HepG2 (cell line): ENCODE data around the gene ANKLE1. TPM values are rescaled to one million over a fixed set of nuclear protein-coding genes. Genes with fewer than 3 reads are reported as not detected.

Source experiments
- KIAA2018 ChIP-seq: sonication (generic); formaldehyde crosslinking; IDR thresholded peaks from 2 replicates; pipeline ENCODE4 v1.5.0; 2020; ENCODE audit warnings: mild to moderate bottlenecking, missing genetic modification reagents, borderline replicate concordance
- KLF11 ChIP-seq: IDR thresholded peaks from 2 replicates; pipeline ENCODE4 v1.6.1; 2016; ENCODE audit warnings: missing compliant biosample characterization
- PPARG ChIP-seq: conservative IDR thresholded peaks from 2 replicates; pipeline ENCODE4 v1.6.1; 2016; ENCODE audit warnings: missing biosample characterization, missing genetic modification reagents
- SIN3B ChIP-seq: fragments of 150-350 bp; IDR thresholded peaks from 2 replicates; pipeline ENCODE4 v1.6.1; 2014; ENCODE audit warnings: low read length
- SMARCE1 ChIP-seq: fragments of 450-650 bp; IDR thresholded peaks from 2 replicates; pipeline ENCODE4 v1.6.1; 2017; ENCODE audit warnings: borderline replicate concordance
- SRSF1 ChIP-seq: fragments of 200-400 bp; formaldehyde crosslinking; optimal IDR thresholded peaks from 2 replicates; pipeline ENCODE3; 2017; ENCODE audit warnings: mild to moderate bottlenecking, low read depth, low read length, moderate library complexity
- ZC3H13 ChIP-seq: sonication (generic); formaldehyde crosslinking; IDR thresholded peaks from 2 replicates; pipeline ENCODE4 v1.8.1; 2023; ENCODE audit warnings: mild to moderate bottlenecking, missing genetic modification reagents, moderate library complexity
- ZNF383 ChIP-seq: sonication (generic); formaldehyde crosslinking; IDR thresholded peaks from 2 replicates; pipeline ENCODE4 v1.4.0; 2020; ENCODE audit warnings: missing genetic modification reagents, mild to moderate bottlenecking, borderline replicate concordance
- ZNF75D ChIP-seq: sonication (generic); formaldehyde crosslinking; IDR thresholded peaks from 2 replicates; pipeline ENCODE4 v1.8.1; 2023; ENCODE audit warnings: missing genetic modification reagents, mild to moderate bottlenecking, borderline replicate concordance
- ZNF761 ChIP-seq: sonication (generic); formaldehyde crosslinking; conservative IDR thresholded peaks from 2 replicates; pipeline ENCODE4 v1.4.0; 2020; ENCODE audit warnings: mild to moderate bottlenecking, missing genetic modification reagents
- polyA plus RNA-seq, 8 experiments: library from polyadenylated mRNA; depleted of rRNA in 3 of 8; stranded (reverse) in 7 of 8; unstranded in 1 of 8; fragments of >200 nt; fragmentation: Illumina TruSeq in 4 of 8; extraction: Trizol in 4 of 8; gene quantifications; 2 replicates each; pipeline versions ENCODE4 v1.2.1 to v1.2.3, GENCODE V29; 2011 to 2016; ENCODE audit warnings: low read depth in 4 of 8, missing spikeins in 1 of 8, mixed read lengths in 1 of 8; ENCODE audit not compliant: insufficient read depth in 1 of 8
- total RNA-seq, 5 experiments: library from RNA; depleted of rRNA; stranded (reverse); fragments of >200 nt; fragmentation: Illumina TruSeq; extraction: Trizol; gene quantifications; 2 replicates each; pipeline ENCODE4 v1.2.3, GENCODE V29; 2016; ENCODE audit warnings: low read depth in 1 of 5
- TF ChIP-seq, protein P1 (sequence below): sonication (generic); formaldehyde crosslinking; IDR thresholded peaks from one replicate; pipeline ENCODE4 v1.5.1; 2020; ENCODE audit warnings: mild to moderate bottlenecking, missing genetic modification reagents; ENCODE audit errors: not compliant biosample characterization

Gene ANKLE1
- total and polyA plus RNA-seq, 2 of the 13 experiments (the other 11 are each of a cell fraction or from before 2014, with no cell fraction given): 0.69 to 1.5 TPM

GRCh38 chr19:17309198-17309964 is 27.7 kb downstream of the ANKLE1 start, which contains the start of gene DDA1 (continued):
- TF ChIP-seq, protein P1, sequence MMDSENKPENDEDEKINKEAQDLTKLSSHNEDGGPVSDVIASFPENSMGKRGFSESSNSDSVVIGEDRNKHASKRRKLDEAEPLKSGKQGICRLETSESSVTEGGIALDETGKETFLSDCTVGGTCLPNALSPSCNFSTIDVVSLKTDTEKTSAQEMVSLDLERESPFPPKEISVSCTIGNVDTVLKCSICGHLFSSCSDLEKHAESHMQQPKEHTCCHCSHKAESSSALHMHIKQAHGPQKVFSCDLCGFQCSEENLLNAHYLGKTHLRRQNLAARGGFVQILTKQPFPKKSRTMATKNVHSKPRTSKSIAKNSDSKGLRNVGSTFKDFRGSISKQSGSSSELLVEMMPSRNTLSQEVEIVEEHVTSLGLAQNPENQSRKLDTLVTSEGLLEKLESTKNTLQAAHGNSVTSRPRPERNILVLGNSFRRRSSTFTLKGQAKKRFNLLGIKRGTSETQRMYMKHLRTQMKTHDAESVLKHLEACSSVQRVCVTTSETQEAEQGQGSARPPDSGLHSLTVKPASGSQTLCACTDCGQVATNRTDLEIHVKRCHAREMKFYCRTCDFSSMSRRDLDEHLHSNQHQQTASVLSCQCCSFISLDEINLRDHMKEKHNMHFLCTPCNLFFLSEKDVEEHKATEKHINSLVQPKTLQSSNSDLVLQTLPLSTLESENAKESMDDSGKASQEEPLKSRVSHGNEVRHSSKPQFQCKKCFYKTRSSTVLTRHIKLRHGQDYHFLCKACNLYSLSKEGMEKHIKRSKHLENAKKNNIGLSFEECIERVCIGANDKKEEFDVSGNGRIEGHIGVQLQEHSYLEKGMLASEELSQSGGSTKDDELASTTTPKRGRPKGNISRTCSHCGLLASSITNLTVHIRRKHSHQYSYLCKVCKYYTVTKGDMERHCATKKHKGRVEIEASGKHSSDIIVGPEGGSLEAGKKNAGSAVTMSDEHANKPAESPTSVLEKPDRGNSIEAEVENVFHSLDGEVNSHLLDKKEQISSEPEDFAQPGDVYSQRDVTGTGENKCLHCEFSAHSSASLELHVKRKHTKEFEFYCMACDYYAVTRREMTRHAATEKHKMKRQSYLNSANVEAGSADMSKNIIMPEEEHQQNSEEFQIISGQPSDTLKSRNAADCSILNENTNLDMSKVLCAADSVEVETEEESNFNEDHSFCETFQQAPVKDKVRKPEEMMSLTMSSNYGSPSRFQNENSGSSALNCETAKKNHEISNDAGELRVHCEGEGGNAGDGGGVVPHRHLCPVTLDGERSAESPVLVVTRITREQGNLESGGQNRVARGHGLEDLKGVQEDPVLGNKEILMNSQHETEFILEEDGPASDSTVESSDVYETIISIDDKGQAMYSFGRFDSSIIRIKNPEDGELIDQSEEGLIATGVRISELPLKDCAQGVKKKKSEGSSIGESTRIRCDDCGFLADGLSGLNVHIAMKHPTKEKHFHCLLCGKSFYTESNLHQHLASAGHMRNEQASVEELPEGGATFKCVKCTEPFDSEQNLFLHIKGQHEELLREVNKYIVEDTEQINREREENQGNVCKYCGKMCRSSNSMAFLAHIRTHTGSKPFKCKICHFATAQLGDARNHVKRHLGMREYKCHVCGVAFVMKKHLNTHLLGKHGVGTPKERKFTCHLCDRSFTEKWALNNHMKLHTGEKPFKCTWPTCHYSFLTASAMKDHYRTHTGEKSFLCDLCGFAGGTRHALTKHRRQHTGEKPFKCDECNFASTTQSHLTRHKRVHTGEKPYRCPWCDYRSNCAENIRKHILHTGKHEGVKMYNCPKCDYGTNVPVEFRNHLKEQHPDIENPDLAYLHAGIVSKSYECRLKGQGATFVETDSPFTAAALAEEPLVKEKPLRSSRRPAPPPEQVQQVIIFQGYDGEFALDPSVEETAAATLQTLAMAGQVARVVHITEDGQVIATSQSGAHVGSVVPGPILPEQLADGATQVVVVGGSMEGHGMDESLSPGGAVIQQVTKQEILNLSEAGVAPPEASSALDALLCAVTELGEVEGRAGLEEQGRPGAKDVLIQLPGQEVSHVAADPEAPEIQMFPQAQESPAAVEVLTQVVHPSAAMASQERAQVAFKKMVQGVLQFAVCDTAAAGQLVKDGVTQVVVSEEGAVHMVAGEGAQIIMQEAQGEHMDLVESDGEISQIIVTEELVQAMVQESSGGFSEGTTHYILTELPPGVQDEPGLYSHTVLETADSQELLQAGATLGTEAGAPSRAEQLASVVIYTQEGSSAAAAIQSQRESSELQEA (CRISPR knock-in tag): no peak
- TF ChIP-seq SIN3B: no peak
- no peak for TF ChIP-seq SMARCE1
- 0 out of 2 replicates have a peak, but pooled peaks have one; percentile 6 for TF ChIP-seq ZNF761
- TF ChIP-seq ZC3H13: no peak
- no peak for TF ChIP-seq KIAA2018 (CRISPR knock-in tag)
- no peak for TF ChIP-seq PPARG (CRISPR knock-in tag)
- TF ChIP-seq ZNF75D (CRISPR knock-in tag): no peak
- no peak for TF ChIP-seq ZNF383 (CRISPR knock-in tag)
- TF ChIP-seq SRSF1: peak; percentile 62
- peak; percentile 59; the same call in 1 of the 2 replicates for TF ChIP-seq KLF11 (CRISPR knock-in tag)
